Fibroblast of skin of right biceps (primary cell): ENCODE results near the gene RMRP.

Source experiments
- DNase-seq: peaks from one replicate; pipeline ENCODE4 v3.0.0-alpha.2; 2013

The RMRP gene

GRCh38 chr9:35609001-35609819 is 48.6 kb downstream of the RMRP start:
- no peak for DNase-seq

- no peak for DNase-seq
Measured at GRCh38 chr9:35608221-35608620, 49.6 kb downstream of the RMRP start.
